GM12878 (cell line): ENCODE results near the gene COA3. TPM values are rescaled to one million over a fixed set of nuclear protein-coding genes. Genes with fewer than 3 reads are reported as not detected.
A peak's percentile ranks its signal among the peaks of the same experiment; 100 is the strongest.

Source experiments
- ATAC-seq: fragments of 200-7000 bp; cut with Tn5 transposase; 3 replicates; pipeline ENCODE4 v1.9.1; 2020; ENCODE audit warnings: mild to moderate bottlenecking, moderate library complexity
- BruUV-seq: library from RNA; stranded (reverse); fragments of 400-500 nt; replicated peaks from 2 replicates; lab custom pipeline; 2021; lab: Mats Ljungman, UMichigan
- CTCF ChIA-PET: fragments of 300-600 bp; sonication (Branson Sonifier 250); formaldehyde crosslinking; extraction: SDS; loops from one replicate; lab custom pipeline; 2021; ENCODE audit warnings: inconsistent platforms; lab: Yijun Ruan, JAX
- POLR2A ChIA-PET: fragments of 350-600 bp; formaldehyde crosslinking; extraction: SDS; loops from one replicate; lab custom pipeline; 2021; ENCODE audit warnings: inconsistent platforms; lab: Charles Lee
- RAD21 ChIA-PET: fragments of 300-600 bp; sonication (Branson Sonifier 250); formaldehyde crosslinking; loops from one replicate; lab custom pipeline; 2023; ENCODE audit warnings: antibody characterized with exemption; ENCODE audit not compliant: unreplicated experiment; lab: Charles Lee
- SMC1A ChIA-PET: fragments of 300-600 bp; sonication (Branson Sonifier 250); formaldehyde crosslinking; loops from one replicate; lab custom pipeline; 2023; ENCODE audit not compliant: unreplicated experiment, uncharacterized antibody; lab: Charles Lee
- DNase-seq: peaks from one replicate; pipeline ENCODE4 v3.0.0-alpha.2; 2011; ENCODE audit warnings: low read depth, low spot score
- FAIRE-seq: peaks from 3 replicates; lab custom pipeline; 2011; peaks lifted over from hg19 to GRCh38; lab: Jason Lieb, UNC
- H2AFZ ChIP-seq: 2 replicates; pipeline ENCODE4 v1.6.0; 2011; ENCODE audit warnings: low read depth, low read length, control low read depth; ENCODE audit not compliant: control insufficient read depth
- H3K27ac ChIP-seq: 2 replicates; pipeline ENCODE4 v1.5.1; 2011; ENCODE audit warnings: control low read depth; ENCODE audit not compliant: control insufficient read depth, insufficient read depth
- H3K27me3 ChIP-seq, 2 experiments: replicated peaks in 1 of 2; 2 replicates each; pipeline versions ENCODE4 v1.6.0 to v1.6.1; 2011; ENCODE audit warnings: low read length in 1 of 2; ENCODE audit not compliant: control insufficient read depth in 2 of 2, insufficient read depth in 2 of 2
- H3K36me3 ChIP-seq, 2 experiments: 2 replicates each; pipeline ENCODE4 v1.5.1; 2011; ENCODE audit warnings: low read length in 1 of 2; ENCODE audit not compliant: control insufficient read depth in 2 of 2, insufficient read depth in 2 of 2
- H3K4me1 ChIP-seq: 2 replicates; pipeline ENCODE4 v1.6.1; 2011; ENCODE audit warnings: mild to moderate bottlenecking, low read length, moderate library complexity, mixed read lengths; ENCODE audit not compliant: control insufficient read depth, insufficient read depth
- H3K4me2 ChIP-seq: 2 replicates; pipeline ENCODE4 v1.6.0; 2011; ENCODE audit warnings: control low read depth; ENCODE audit not compliant: control insufficient read depth, insufficient read depth
- H3K4me3 ChIP-seq: fragments of 200-600 bp; sonication (generic); 2 replicates; pipeline ENCODE4 v1.5.1; 2016
- H3K79me2 ChIP-seq: 2 replicates; pipeline ENCODE4 v1.6.0; 2011; ENCODE audit warnings: low read length; ENCODE audit not compliant: control insufficient read depth, insufficient read depth
- H3K9ac ChIP-seq: 2 replicates; pipeline ENCODE4 v1.8.0; 2011; ENCODE audit warnings: low read length, control low read depth, mixed read lengths; ENCODE audit not compliant: control insufficient read depth, insufficient read depth
- H3K9me3 ChIP-seq: replicated peaks from 3 replicates; pipeline ENCODE4 v1.5.1; 2011; ENCODE audit warnings: mild to moderate bottlenecking, low read length; ENCODE audit not compliant: control insufficient read depth, insufficient read depth
- H4K20me1 ChIP-seq: 2 replicates; pipeline ENCODE4 v1.6.0; 2011; ENCODE audit not compliant: control insufficient read depth, insufficient read depth
- BCL11A ChIP-seq: IDR thresholded peaks from 2 replicates; pipeline ENCODE4 v1.6.1; 2011; ENCODE audit warnings: low read depth, low read length
- ETV6 ChIP-seq, 2 experiments: fragments of 450-650 bp in 1 of 2; IDR thresholded peaks in 1 of 2; conservative IDR thresholded peaks in 1 of 2; 2 replicates each; pipeline ENCODE4 v1.6.1; 2014; ENCODE audit warnings: antibody characterized with exemption in 1 of 2, borderline replicate concordance in 1 of 2, low read depth in 1 of 2, mild to moderate bottlenecking in 1 of 2, moderate library complexity in 1 of 2
- IRF4 ChIP-seq: IDR thresholded peaks from 2 replicates; pipeline ENCODE4 v1.6.1; 2011; ENCODE audit warnings: low read depth, low read length
- JUNB ChIP-seq: IDR thresholded peaks from 2 replicates; pipeline ENCODE4 v1.6.1; 2016; ENCODE audit warnings: antibody characterized with exemption, mild to moderate bottlenecking
- NR2F1 ChIP-seq: fragments of 450-650 bp; conservative IDR thresholded peaks from 2 replicates; pipeline ENCODE4 v1.6.1; 2017; ENCODE audit warnings: mild to moderate bottlenecking
- PAX8 ChIP-seq: fragments of 450-650 bp; IDR thresholded peaks from 2 replicates; pipeline ENCODE4 v1.6.1; 2017; ENCODE audit warnings: mild to moderate bottlenecking, moderate library complexity
- POLR2AphosphoS2 ChIP-seq: IDR thresholded peaks from 2 replicates; pipeline ENCODE4 v1.6.1; 2011; ENCODE audit warnings: low read depth, mild to moderate bottlenecking, low read length, improper control_type of control experiment, moderate library complexity
- RBBP5 ChIP-seq: fragments of 200-600 bp; sonication (generic); conservative IDR thresholded peaks from 2 replicates; pipeline ENCODE4 v1.6.1; 2016
- RELA ChIP-seq: fragments of 450-650 bp; IDR thresholded peaks from 2 replicates; pipeline ENCODE4 v1.8.0; 2014; ENCODE audit warnings: borderline replicate concordance; ENCODE audit not compliant: partially characterized antibody
- RELB ChIP-seq: fragments of 450-650 bp; IDR thresholded peaks from 2 replicates; pipeline ENCODE4 v1.6.1; 2017; ENCODE audit warnings: low read depth, mild to moderate bottlenecking, moderate library complexity
- REST ChIP-seq: IDR thresholded peaks from 2 replicates; pipeline ENCODE4 v1.6.1; 2012; ENCODE audit warnings: mild to moderate bottlenecking, low read depth, low read length
- SIX5 ChIP-seq: IDR thresholded peaks from 2 replicates; pipeline ENCODE4 v1.6.1; 2011; ENCODE audit warnings: mild to moderate bottlenecking, low read depth, low read length, moderate library complexity; ENCODE audit not compliant: severe bottlenecking
- SMAD5 ChIP-seq: IDR thresholded peaks from 2 replicates; pipeline ENCODE4 v1.6.1; 2016; ENCODE audit warnings: antibody characterized with exemption, low read depth
- SP1 ChIP-seq: IDR thresholded peaks from one replicate; pipeline ENCODE4 v1.6.1; 2011; ENCODE audit warnings: low read depth, low read length
- SPI1 ChIP-seq: IDR thresholded peaks from 2 replicates; pipeline ENCODE4 v1.6.1; 2011; ENCODE audit warnings: low read depth, mild to moderate bottlenecking, low read length, moderate library complexity, borderline replicate concordance; ENCODE audit not compliant: insufficient read depth
- TARDBP ChIP-seq: IDR thresholded peaks from 2 replicates; pipeline ENCODE4 v1.6.1; 2016; ENCODE audit warnings: borderline replicate concordance
- TBL1XR1 ChIP-seq: IDR thresholded peaks from 2 replicates; pipeline ENCODE4 v1.6.1; 2012; ENCODE audit warnings: low read depth, low read length, improper control_type of control experiment
- USF1 ChIP-seq: IDR thresholded peaks from 2 replicates; pipeline ENCODE4 v1.6.1; 2011; ENCODE audit warnings: borderline replicate concordance, low read depth, mild to moderate bottlenecking, moderate library complexity, mixed read lengths, low read length; ENCODE audit not compliant: insufficient read depth; ENCODE audit errors: extremely low read length
- YBX1 ChIP-seq: fragments of 450-650 bp; IDR thresholded peaks from 2 replicates; pipeline ENCODE4 v1.6.1; 2016; ENCODE audit warnings: antibody characterized with exemption
- ZZZ3 ChIP-seq: IDR thresholded peaks from 2 replicates; pipeline ENCODE4 v1.6.1; 2011; ENCODE audit warnings: low read depth; ENCODE audit not compliant: control insufficient read depth, insufficient read length
- WGBS: methylation state at CpG from one replicate; pipeline ENCODE4 v1.1.6; 2016; ENCODE audit warnings: low lambda C conversion rate; ENCODE audit not compliant: insufficient replicate concordance, insufficient coverage; ENCODE audit errors: missing lambda C conversion rate; 5-methylcytosine and 5-hydroxymethylcytosine counted together
- in situ Hi-C: fragments of 300-500 bp; cut with MboI; formaldehyde crosslinking; loops from 9 replicates; pipeline ENCODE4 v1.14.3; 2018; ENCODE audit warnings: mixed read lengths
- intact Hi-C: fragments of 100-400 bp; cut with micrococcal nuclease; formaldehyde crosslinking; loops from one replicate; pipeline ENCODE4 v1.14.2; 2022; ENCODE audit not compliant: unreplicated experiment
- polyA plus RNA-seq, 11 experiments: library from polyadenylated mRNA; depleted of rRNA in 4 of 11; unstranded in 6 of 11; stranded (reverse) in 5 of 11; fragments of >200 nt; fragmentation: Nextera tagmentation in 4 of 11; fragmentation: Illumina TruSeq in 1 of 11; extraction: Ambion mirVana in 4 of 11; extraction: Trizol in 1 of 11; gene quantifications; 1 replicate in 1 of 11; 2 replicates in 10 of 11; pipeline versions ENCODE4 v1.2.1 to v1.2.3, GENCODE V29; 2011 to 2016; ENCODE audit warnings: inconsistent platforms in 2 of 11, missing spikeins in 2 of 11, low read depth in 1 of 11
- total RNA-seq, 4 experiments: library from RNA; depleted of rRNA in 3 of 4; stranded (reverse); fragments of >200 nt in 3 of 4; fragmentation: Illumina TruSeq in 1 of 4; extraction: Trizol in 1 of 4; gene quantifications; 2 replicates each; pipeline versions ENCODE4 v1.2.1 to v1.2.3, GENCODE V29; 2013 to 2021

The COA3 gene
- total and polyA plus RNA-seq, 10 of the 15 experiments (the other 5 are each of a cell fraction or from before 2014, with no cell fraction given): 45.2 to 161 (median 64.6) TPM

GRCh38 chr17:42775534-42776098 lies 22.9 kb downstream of the COA3 start:
- ATAC-seq: peak; percentile 70
- Histone ChIP-seq H3K4me2 (peak overlapping the region; percentile 40), H3K27me3 (no peaks in the 10 kb centered on the region; a peak in 1 of 4 replicates), H3K4me1 (peaks cover 26% of the 10 kb centered on the region), H4K20me1 (no peaks in the 10 kb centered on the region), H3K9ac (no peak overlapping the region), H2AFZ (no peak overlapping the region), H3K79me2 (peaks cover 9% of the 10 kb centered on the region), H3K4me3 (peak overlapping the region; percentile 24; the same call in 1 of the 2 replicates), H3K36me3 (peaks cover 5 to 7% of the 10 kb centered on the region in 2 experiments; a peak in 3 of 4 replicates), H3K27ac (no peak overlapping the region), H3K9me3 (no peaks in the 10 kb centered on the region)
- no peak for DNase-seq
- RAD21 ChIA-PET: no interaction called here
- intact Hi-C loops: no loop called here
- FAIRE-seq: no peak
- no TSS peak for BruUV-seq
- 19% methylated on average over 3 of the region's 3 CpGs for WGBS
- POLR2A ChIA-PET: no interaction called here
- in situ Hi-C loops: no loop called here
- CTCF ChIA-PET: no interaction called here
- SMC1A ChIA-PET: no interaction called here
- TF ChIP-seq ZZZ3 (no peak), POLR2AphosphoS2 (no peak), PAX8 (no peak), NR2F1 (peak; percentile 98), SP1 (peak; percentile 43), ETV6 (conservative IDR thresholded peaks at IDR 0.05 in 1 of 2, IDR thresholded peaks at IDR 0.05 in 1 of 2; ENCODE audit: borderline replicate concordance in 1 of 2, low read depth in 1 of 2) (no peak), RELB (peak; percentile 72; the same call in 1 of the 2 replicates), TARDBP (no peak), USF1 (no peak), IRF4 (peak; percentile 44; the same call in 1 of the 2 replicates), REST (no peak), YBX1 (no peak), RELA (peak; percentile 86), JUNB (no peak), TBL1XR1 (peak; percentile 93), SMAD5 (no peak), SIX5 (no peak), SPI1 (peak; percentile 97), RBBP5 (no peak), BCL11A (peak; percentile 60)
